Kidney (tissue), 14 donors: Measurements from ENCODE around the gene FOLR1. TPM values are rescaled to one million over a fixed set of nuclear protein-coding genes. Genes with fewer than 3 reads are reported as not detected.
"Not testable (repeated sequence)": the region's sequence is repeated elsewhere in the genome, so short reads cannot be mapped to it uniquely, and the experiment has no call there.

ENCODE experiments used
- DNase-seq, 5 donors: peaks; one replicate each; pipeline ENCODE4 v3.0.0-alpha.2; 2013 to 2020
- FAIRE-seq: peaks from 2 replicates; lab custom pipeline; 2012; peaks lifted over from hg19 to GRCh38; lab: Jason Lieb, UNC
- H3K27ac ChIP-seq, 2 donors: one replicate each; pipeline ENCODE4 v1.7.0; 2013; ENCODE audit warnings: low read depth in 2 of 2, low read length in 2 of 2, inconsistent platforms in 1 of 2
- H3K27me3 ChIP-seq: one replicate; pipeline ENCODE4 v1.7.1; 2013; ENCODE audit warnings: low read length, inconsistent platforms; ENCODE audit not compliant: control insufficient read depth, insufficient read depth
- H3K36me3 ChIP-seq, 3 donors: one replicate each; pipeline versions ENCODE4 v1.7.0 to v1.7.1; 2013; ENCODE audit warnings: low read length in 3 of 3, control low read depth in 1 of 3, inconsistent platforms in 1 of 3; ENCODE audit not compliant: insufficient read depth in 3 of 3, control insufficient read depth in 2 of 3
- H3K4me1 ChIP-seq, 3 donors: one replicate each; pipeline versions ENCODE4 v1.7.0 to v1.7.1; 2013; ENCODE audit warnings: low read length in 3 of 3, inconsistent platforms in 1 of 3, low read depth in 1 of 3; ENCODE audit not compliant: control insufficient read depth in 2 of 3, insufficient read depth in 2 of 3
- H3K4me3 ChIP-seq, 3 donors: one replicate each; pipeline versions ENCODE4 v1.7.0 to v1.8.1; 2013; ENCODE audit warnings: low read length in 3 of 3, control low read depth in 1 of 3, inconsistent platforms in 1 of 3
- H3K9ac ChIP-seq, 3 donors: one replicate each; pipeline versions ENCODE4 v1.7.0 to v1.7.1; 2013; ENCODE audit warnings: low read length in 3 of 3, control low read depth in 1 of 3, inconsistent platforms in 1 of 3
- H3K9me3 ChIP-seq, 3 donors: one replicate each; pipeline versions ENCODE4 v1.7.0 to v1.7.1; 2013; ENCODE audit warnings: low read length in 3 of 3, control low read depth in 1 of 3, inconsistent platforms in 1 of 3; ENCODE audit not compliant: control insufficient read depth in 2 of 3, insufficient read depth in 1 of 3
- intact Hi-C: fragments of 100-400 bp; cut with DNase I; formaldehyde crosslinking; loops from one replicate; pipeline ENCODE4 v1.11.1; 2022
- polyA plus RNA-seq: library from polyadenylated mRNA; stranded (reverse); fragments of 350-450 nt; fragmentation: Illumina TruSeq; extraction: RNeasy Lipid Tissue Mini Kit (QIAGEN cat#74804); gene quantifications from one replicate; pipeline ENCODE4 v1.2.3, GENCODE V29; 2014; ENCODE audit warnings: low read depth, low replicate concordance; ENCODE audit not compliant: insufficient read depth
- total RNA-seq: library from RNA; stranded (reverse); fragmentation: NEBNext Ultra II Directional; extraction: Animal tissue kit (Norgen Biotek cat#: 25700); gene quantifications from one replicate; pipeline ENCODE4 v1.2.1, GENCODE V29; 2021
- TF ChIP-seq, protein P1 (sequence below): IDR thresholded peaks from 3 replicates; pipeline ENCODE4 v1.5.1; 2012; ENCODE audit warnings: mild to moderate bottlenecking, moderate library complexity, borderline replicate concordance; ENCODE audit not compliant: insufficient read depth; ENCODE audit errors: extremely low read depth
- donor health status: control.
- donor health status: control.
- donor health status: control.
- donor health status: control.
- donor health status: control.
- donor health status: DM: yes; HTN: yes; CAD: no.
- donor health status: Normal renal cell carcinoma (clear cell type).

Gene FOLR1
- total and polyA plus RNA-seq, 2 donors from 2014 or later = 41.2 to 297 TPM

DNA sequence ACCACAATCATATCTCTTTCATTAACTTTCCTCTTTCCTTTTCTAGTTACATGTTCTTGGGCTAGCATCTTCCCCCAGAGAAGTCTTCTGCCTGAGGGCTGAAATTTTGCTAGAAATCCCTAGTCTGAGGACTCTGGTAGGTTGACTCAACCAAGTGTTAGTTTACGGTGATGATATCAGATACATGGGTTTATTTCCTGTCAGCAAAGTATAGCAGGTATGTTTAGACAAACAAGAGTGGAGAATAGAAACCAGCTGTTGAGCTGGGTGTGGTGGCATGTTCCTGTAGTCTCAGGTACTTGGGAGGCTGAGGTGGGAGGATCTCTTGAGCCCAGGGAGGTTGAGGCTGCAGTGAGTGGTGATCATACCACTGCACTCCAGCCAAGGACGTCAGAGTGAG is 11.2 kb downstream of the FOLR1 start:
- Histone ChIP-seq H3K4me1 (no peaks in the 10 kb centered on the region), H3K9ac (no peak overlapping the region), H3K36me3 (no peaks in the 10 kb centered on the region), H3K27me3 (no peaks in the 10 kb centered on the region), H3K4me3 (no peak overlapping the region), H3K27ac (no peak overlapping the region), H3K9me3 (no peaks in the 10 kb centered on the region)
- FAIRE-seq = no peak
- no peak for DNase-seq
- intact Hi-C loops = no loop called here
- TF ChIP-seq, protein P1, sequence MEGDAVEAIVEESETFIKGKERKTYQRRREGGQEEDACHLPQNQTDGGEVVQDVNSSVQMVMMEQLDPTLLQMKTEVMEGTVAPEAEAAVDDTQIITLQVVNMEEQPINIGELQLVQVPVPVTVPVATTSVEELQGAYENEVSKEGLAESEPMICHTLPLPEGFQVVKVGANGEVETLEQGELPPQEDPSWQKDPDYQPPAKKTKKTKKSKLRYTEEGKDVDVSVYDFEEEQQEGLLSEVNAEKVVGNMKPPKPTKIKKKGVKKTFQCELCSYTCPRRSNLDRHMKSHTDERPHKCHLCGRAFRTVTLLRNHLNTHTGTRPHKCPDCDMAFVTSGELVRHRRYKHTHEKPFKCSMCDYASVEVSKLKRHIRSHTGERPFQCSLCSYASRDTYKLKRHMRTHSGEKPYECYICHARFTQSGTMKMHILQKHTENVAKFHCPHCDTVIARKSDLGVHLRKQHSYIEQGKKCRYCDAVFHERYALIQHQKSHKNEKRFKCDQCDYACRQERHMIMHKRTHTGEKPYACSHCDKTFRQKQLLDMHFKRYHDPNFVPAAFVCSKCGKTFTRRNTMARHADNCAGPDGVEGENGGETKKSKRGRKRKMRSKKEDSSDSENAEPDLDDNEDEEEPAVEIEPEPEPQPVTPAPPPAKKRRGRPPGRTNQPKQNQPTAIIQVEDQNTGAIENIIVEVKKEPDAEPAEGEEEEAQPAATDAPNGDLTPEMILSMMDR = no peak

DNA sequence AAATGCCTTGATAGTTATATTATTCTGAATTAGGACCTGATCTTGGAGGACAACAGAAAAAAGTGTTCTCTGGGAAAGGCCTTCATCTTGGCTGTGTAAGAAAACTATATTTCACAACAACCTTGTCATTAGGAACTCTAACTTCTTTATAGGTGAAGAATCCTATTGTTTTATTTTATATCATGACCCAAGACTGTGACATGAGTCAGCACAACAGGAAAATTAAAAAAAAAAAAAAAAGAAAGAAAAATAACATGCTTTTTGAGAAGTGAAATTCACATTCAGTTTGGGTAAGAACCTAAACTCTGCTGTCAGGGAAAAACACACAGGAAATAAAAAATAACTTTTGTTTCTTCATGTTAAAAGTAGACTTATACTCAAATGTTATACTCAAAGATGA is 12.9 kb downstream of the FOLR1 start:
- DNase-seq (no peak), FAIRE-seq (no peak)
- no peak overlapping the region for H3K27ac ChIP-seq
- intact Hi-C loops = no loop called here
- H3K27me3 ChIP-seq = no peaks in the 10 kb centered on the region
- no peaks in the 10 kb centered on the region for H3K36me3 ChIP-seq
- TF ChIP-seq, protein P1 = no peak
- peaks cover 0 to 2% (median 0%) of the 10 kb centered on the region in 3 donors for H3K9me3 ChIP-seq
- H3K4me3 ChIP-seq = no peak overlapping the region
- no peak overlapping the region for H3K9ac ChIP-seq
- H3K4me1 ChIP-seq = no peaks in the 10 kb centered on the region

DNA sequence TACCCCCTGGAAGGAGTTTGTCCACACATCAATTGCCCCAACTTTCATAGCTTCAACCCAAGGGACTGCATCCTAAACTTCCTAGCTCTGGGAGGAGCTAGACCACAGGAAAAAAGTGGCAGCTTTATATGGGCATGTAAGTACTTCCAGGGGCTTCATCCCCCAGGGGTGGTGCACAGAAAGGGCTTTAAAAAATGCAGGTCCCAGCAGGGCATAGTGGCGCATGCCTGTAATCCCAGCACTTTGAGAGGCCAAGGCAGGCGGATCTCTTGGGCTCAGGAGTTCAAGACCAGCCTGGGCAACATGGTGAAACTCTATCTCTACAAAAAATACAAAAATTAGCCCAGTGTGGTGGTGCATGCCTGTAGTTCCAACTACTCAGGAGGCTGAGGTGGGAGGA is 14.9 kb downstream of the FOLR1 start:
- not testable (repeated sequence) for H3K4me1 ChIP-seq, H3K9me3 ChIP-seq, FAIRE-seq

DNA sequence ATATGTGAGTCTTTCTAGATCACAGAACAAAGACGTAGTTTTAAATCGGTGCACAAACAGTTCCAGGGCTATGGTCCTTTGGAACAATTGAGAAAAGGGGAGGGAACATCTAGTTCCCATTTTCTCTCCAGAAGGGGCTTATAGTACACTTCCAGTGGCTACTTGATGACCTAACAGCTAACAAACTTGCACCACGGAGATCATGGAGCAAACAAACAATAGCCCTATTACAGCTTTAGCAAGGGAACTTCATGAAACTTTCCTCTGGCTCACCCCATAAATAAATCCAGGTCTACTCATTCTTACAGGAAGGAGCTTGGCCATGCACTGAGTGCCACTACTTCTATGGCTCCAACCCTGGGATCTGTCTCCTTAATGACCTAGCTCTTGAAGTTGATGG is 16.3 kb downstream of the FOLR1 start:
- H3K27ac ChIP-seq = no peak overlapping the region
- intact Hi-C loops = no loop called here
- no peaks in the 10 kb centered on the region for H3K36me3 ChIP-seq
- no peak overlapping the region for H3K9ac ChIP-seq
- no peaks in the 10 kb centered on the region for H3K4me1 ChIP-seq
- DNase-seq (no peak), FAIRE-seq (no peak)
- peaks cover 0 to 2% (median 0%) of the 10 kb centered on the region in 3 donors for H3K9me3 ChIP-seq
- TF ChIP-seq, protein P1 = no peak
- H3K4me3 ChIP-seq = no peak overlapping the region
- no peaks in the 10 kb centered on the region for H3K27me3 ChIP-seq

More for the DNA sequence above, 14.9 kb downstream of the FOLR1 start:
- H3K4me3 ChIP-seq, H3K27me3 ChIP-seq, DNase-seq, H3K36me3 ChIP-seq, intact Hi-C loops, H3K27ac ChIP-seq, H3K9ac ChIP-seq: not testable (repeated sequence)
